Fibroblast of lung (primary cell): ENCODE data around the gene PGF. TPM values are rescaled to one million over a fixed set of nuclear protein-coding genes. Genes with fewer than 3 reads are reported as not detected.

ENCODE experiments used
- DNase-seq, 2 donors: peaks; one replicate each; pipeline versions ENCODE4 v3.0.0 to v3.0.0-alpha.2; 2010; ENCODE audit warnings: low read depth in 2 of 2
- H2AFZ ChIP-seq: 2 replicates; pipeline ENCODE4 v1.5.1; 2012; ENCODE audit warnings: low read length, control low read depth, inconsistent platforms
- H3K27ac ChIP-seq: 2 replicates; pipeline ENCODE4 v1.5.1; 2011; ENCODE audit warnings: low read length, control low read depth; ENCODE audit not compliant: insufficient read depth
- H3K27me3 ChIP-seq: 2 replicates; pipeline ENCODE4 v1.5.1; 2011; ENCODE audit warnings: mild to moderate bottlenecking, low read length; ENCODE audit not compliant: control insufficient read depth, insufficient read depth
- H3K36me3 ChIP-seq: 2 replicates; pipeline ENCODE4 v1.5.1; 2011; ENCODE audit warnings: low read length; ENCODE audit not compliant: control insufficient read depth, insufficient read depth
- H3K4me1 ChIP-seq: 2 replicates; pipeline ENCODE4 v1.5.1; 2011; ENCODE audit warnings: low read length; ENCODE audit not compliant: control insufficient read depth, insufficient read depth; ENCODE audit errors: extremely low read depth
- H3K4me2 ChIP-seq: 2 replicates; pipeline ENCODE4 v1.5.1; 2011; ENCODE audit warnings: low read length, control low read depth; ENCODE audit not compliant: insufficient read depth; ENCODE audit errors: extremely low read depth
- H3K4me3 ChIP-seq, 4 experiments: fragments of 200-600 bp in 1 of 4; sonication (generic) in 1 of 4; replicated peaks in 1 of 4; 2 replicates each; pipeline ENCODE4 v1.5.1; 2011 to 2016; ENCODE audit warnings: low read length in 4 of 4, low read depth in 3 of 4, mild to moderate bottlenecking in 3 of 4, control low read depth in 2 of 4, inconsistent platforms in 1 of 4, mixed read lengths in 1 of 4; ENCODE audit not compliant: insufficient read depth in 1 of 4; ENCODE audit errors: control extremely low read depth in 1 of 4
- H3K79me2 ChIP-seq: 2 replicates; pipeline ENCODE4 v1.5.1; 2012; ENCODE audit warnings: mild to moderate bottlenecking, low read length, inconsistent platforms; ENCODE audit not compliant: control insufficient read depth, insufficient read depth
- H3K9ac ChIP-seq: 2 replicates; pipeline ENCODE4 v1.5.1; 2011; ENCODE audit warnings: mild to moderate bottlenecking, low read length, control low read depth; ENCODE audit not compliant: insufficient read depth
- H3K9me3 ChIP-seq: 2 replicates; pipeline ENCODE4 v1.5.1; 2012; ENCODE audit warnings: low read depth, low read length; ENCODE audit not compliant: control insufficient read depth, insufficient read depth
- H4K20me1 ChIP-seq: 2 replicates; pipeline ENCODE4 v1.5.1; 2011; ENCODE audit warnings: low read length; ENCODE audit not compliant: control insufficient read depth, insufficient read depth; ENCODE audit errors: extremely low read depth
- EZH2 ChIP-seq: IDR thresholded peaks from 2 replicates; pipeline ENCODE4 v1.5.1; 2012; ENCODE audit warnings: low read length, control low read depth, mild to moderate bottlenecking; ENCODE audit errors: missing control alignments
- polyA plus RNA-seq, 2 donors: library from polyadenylated mRNA; depleted of rRNA in 1 of 2; stranded (reverse) in 1 of 2; unstranded in 1 of 2; fragments of >200 nt; gene quantifications; 2 replicates each; pipeline ENCODE4 v1.2.1, GENCODE V29; 2011 to 2012; ENCODE audit warnings: missing spikeins in 1 of 2
- total RNA-seq: library from RNA; depleted of rRNA; stranded (reverse); fragments of >200 nt; gene quantifications from 2 replicates; pipeline ENCODE4 v1.2.1, GENCODE V29; 2014
- TF ChIP-seq, protein P1 (sequence below), 2 donors: IDR thresholded peaks in 1 of 2; conservative IDR thresholded peaks in 1 of 2; 1 replicate in 1 of 2; 2 replicates in 1 of 2; pipeline ENCODE4 v1.5.1; 2011 to 2012; ENCODE audit warnings: low read length in 2 of 2, control low read depth in 1 of 2, inconsistent platforms in 1 of 2, low read depth in 1 of 2, mild to moderate bottlenecking in 1 of 2

The PGF gene
- total and polyA plus RNA-seq, 2 donors (not counting 1 experiment from before 2014, with no cell fraction given) = 1.1 to 7.6 TPM

DNA sequence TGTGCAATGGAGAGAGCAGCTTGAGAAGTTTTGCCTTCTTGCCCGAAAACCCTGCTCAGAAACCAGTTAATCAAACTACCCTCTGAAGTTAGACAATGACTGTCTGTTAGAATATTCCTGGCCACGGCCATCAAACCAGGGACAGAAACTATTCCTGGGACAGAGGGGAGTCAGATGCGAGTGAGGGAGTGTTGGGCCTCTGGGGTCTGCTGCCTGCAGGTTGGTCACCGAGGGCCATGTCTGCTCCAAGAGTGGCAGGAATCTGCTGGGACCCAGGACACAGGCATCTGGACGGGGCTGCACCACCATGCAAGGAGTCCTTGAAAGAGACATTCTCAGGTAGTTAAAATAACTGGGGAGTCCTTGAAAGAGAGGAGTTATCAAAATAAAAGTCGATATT is 30.4 kb upstream of the PGF start:
- Histone ChIP-seq H3K4me1 (no peaks in the 10 kb centered on the region), H3K36me3 (no peaks in the 10 kb centered on the region), H3K9me3 (no peaks in the 10 kb centered on the region), H3K4me3 (no peak overlapping the region), H3K79me2 (no peaks in the 10 kb centered on the region), H3K9ac (no peak overlapping the region), H3K27me3 (no peaks in the 10 kb centered on the region), H3K4me2 (no peak overlapping the region), H4K20me1 (no peaks in the 10 kb centered on the region), H2AFZ (no peak overlapping the region), H3K27ac (no peak overlapping the region)
- no peak for TF ChIP-seq EZH2
- TF ChIP-seq, protein P1, sequence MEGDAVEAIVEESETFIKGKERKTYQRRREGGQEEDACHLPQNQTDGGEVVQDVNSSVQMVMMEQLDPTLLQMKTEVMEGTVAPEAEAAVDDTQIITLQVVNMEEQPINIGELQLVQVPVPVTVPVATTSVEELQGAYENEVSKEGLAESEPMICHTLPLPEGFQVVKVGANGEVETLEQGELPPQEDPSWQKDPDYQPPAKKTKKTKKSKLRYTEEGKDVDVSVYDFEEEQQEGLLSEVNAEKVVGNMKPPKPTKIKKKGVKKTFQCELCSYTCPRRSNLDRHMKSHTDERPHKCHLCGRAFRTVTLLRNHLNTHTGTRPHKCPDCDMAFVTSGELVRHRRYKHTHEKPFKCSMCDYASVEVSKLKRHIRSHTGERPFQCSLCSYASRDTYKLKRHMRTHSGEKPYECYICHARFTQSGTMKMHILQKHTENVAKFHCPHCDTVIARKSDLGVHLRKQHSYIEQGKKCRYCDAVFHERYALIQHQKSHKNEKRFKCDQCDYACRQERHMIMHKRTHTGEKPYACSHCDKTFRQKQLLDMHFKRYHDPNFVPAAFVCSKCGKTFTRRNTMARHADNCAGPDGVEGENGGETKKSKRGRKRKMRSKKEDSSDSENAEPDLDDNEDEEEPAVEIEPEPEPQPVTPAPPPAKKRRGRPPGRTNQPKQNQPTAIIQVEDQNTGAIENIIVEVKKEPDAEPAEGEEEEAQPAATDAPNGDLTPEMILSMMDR (conservative IDR thresholded peaks at IDR 0.05 in 1 of 2, IDR thresholded peaks at IDR 0.05 in 1 of 2; ENCODE audit: low read depth in 1 of 2, low read length in 2 of 2) = no peak
- DNase-seq = no peak

DNA sequence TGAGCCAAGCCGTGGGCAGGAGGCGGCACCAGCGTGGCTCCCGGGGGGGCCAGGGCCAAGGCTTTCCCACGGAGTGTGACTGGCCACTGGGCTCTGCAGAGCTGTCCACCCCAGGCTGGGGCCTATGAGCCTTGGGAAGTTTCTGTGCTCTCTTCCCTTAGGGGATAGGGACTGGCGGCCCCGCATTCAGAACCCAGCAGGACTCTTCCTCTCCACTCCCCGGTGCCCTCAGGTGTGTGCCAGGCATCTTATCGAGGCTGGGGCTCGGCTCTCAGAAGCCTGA is 29.6 kb upstream of the PGF start:
- no peak for DNase-seq
- Histone ChIP-seq H3K4me2 (no peak overlapping the region), H3K79me2 (no peaks in the 10 kb centered on the region), H3K4me1 (no peaks in the 10 kb centered on the region), H3K27ac (no peak overlapping the region), H3K4me3 (no peak overlapping the region), H3K9ac (no peak overlapping the region), H4K20me1 (no peaks in the 10 kb centered on the region), H3K27me3 (no peaks in the 10 kb centered on the region), H3K36me3 (no peaks in the 10 kb centered on the region), H3K9me3 (no peaks in the 10 kb centered on the region), H2AFZ (no peak overlapping the region)
- TF ChIP-seq, protein P1 (conservative IDR thresholded peaks at IDR 0.05 in 1 of 2, IDR thresholded peaks at IDR 0.05 in 1 of 2; ENCODE audit: low read depth in 1 of 2, low read length in 2 of 2) = no peak
- TF ChIP-seq EZH2 = no peak

DNA sequence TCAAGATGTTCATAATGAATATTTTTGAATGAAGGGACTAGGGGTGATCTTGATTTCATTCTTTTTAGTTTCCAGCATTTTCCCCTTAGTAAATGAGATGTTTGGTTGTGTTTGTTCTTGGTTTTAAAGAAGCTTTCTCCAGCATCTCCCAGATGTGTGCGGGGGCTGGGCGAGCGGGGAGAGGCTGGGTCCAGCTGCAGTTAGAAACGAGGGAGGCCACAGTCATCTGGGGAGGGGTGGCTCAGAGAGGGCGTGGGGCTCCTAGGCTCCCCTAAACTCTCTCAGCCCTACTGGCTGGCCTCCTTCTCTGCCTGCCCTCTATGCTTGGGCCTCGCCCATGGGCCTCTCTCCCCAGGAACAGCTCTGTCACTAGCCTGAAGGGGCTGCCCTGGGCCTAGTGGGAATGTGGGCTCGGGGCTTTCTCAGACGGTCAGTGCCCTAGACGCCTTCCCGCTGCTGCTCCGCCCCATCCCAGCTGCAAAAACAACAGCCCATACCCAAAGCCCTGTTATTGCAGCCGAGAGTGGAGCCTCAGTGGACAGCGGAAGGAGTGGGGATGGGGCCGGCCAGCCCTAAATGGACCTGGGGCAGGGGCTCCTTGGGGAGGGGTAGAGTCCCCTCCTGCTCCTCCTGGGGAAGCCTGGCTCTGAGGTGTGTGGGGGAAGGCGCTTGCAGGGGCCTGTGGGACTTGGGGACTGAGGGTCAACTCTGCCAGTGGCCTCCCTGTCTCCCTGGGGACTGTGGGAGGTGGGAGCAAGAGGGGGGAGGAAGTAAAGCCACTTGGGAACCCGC is 29.0 kb upstream of the PGF start:
- Histone ChIP-seq H3K27ac (no peak overlapping the region), H4K20me1 (no peaks in the 10 kb centered on the region), H3K79me2 (no peaks in the 10 kb centered on the region), H2AFZ (no peak overlapping the region), H3K27me3 (no peaks in the 10 kb centered on the region), H3K4me2 (no peak overlapping the region), H3K9ac (no peak overlapping the region), H3K4me3 (no peak overlapping the region), H3K4me1 (no peaks in the 10 kb centered on the region), H3K36me3 (no peaks in the 10 kb centered on the region), H3K9me3 (no peaks in the 10 kb centered on the region)
- TF ChIP-seq, protein P1 (conservative IDR thresholded peaks at IDR 0.05 in 1 of 2, IDR thresholded peaks at IDR 0.05 in 1 of 2; ENCODE audit: low read depth in 1 of 2, low read length in 2 of 2) = no peak
- TF ChIP-seq EZH2 = no peak
- DNase-seq = no peak
